Skeletal muscle satellite cell (primary cell): ENCODE data around the gene OR52I2.

Experiments used
- H3K27me3 ChIP-seq: 2 replicates; pipeline ENCODE4 v1.7.0; 2013; ENCODE audit warnings: low read length; ENCODE audit not compliant: control insufficient read depth, insufficient read depth
- H3K36me3 ChIP-seq: 2 replicates; pipeline ENCODE4 v1.7.0; 2013; ENCODE audit warnings: mild to moderate bottlenecking, control low read depth, low read length; ENCODE audit not compliant: insufficient read depth
- H3K4me1 ChIP-seq: 2 replicates; pipeline ENCODE4 v1.7.0; 2013; ENCODE audit warnings: low read length; ENCODE audit not compliant: control insufficient read depth, insufficient read depth
- H3K4me2 ChIP-seq: 2 replicates; pipeline ENCODE4 v1.7.0; 2013; ENCODE audit warnings: mild to moderate bottlenecking, low read length
- H3K4me3 ChIP-seq: 2 replicates; pipeline ENCODE4 v1.7.0; 2013; ENCODE audit warnings: low read length
- H3K9ac ChIP-seq: 2 replicates; pipeline ENCODE4 v1.7.0; 2013; ENCODE audit warnings: mild to moderate bottlenecking, low read depth, low read length, moderate library complexity
- H3K9me3 ChIP-seq: replicated peaks from 2 replicates; pipeline ENCODE4 v1.7.0; 2013; ENCODE audit warnings: mild to moderate bottlenecking, control low read depth, low read length

Gene OR52I2

DNA sequence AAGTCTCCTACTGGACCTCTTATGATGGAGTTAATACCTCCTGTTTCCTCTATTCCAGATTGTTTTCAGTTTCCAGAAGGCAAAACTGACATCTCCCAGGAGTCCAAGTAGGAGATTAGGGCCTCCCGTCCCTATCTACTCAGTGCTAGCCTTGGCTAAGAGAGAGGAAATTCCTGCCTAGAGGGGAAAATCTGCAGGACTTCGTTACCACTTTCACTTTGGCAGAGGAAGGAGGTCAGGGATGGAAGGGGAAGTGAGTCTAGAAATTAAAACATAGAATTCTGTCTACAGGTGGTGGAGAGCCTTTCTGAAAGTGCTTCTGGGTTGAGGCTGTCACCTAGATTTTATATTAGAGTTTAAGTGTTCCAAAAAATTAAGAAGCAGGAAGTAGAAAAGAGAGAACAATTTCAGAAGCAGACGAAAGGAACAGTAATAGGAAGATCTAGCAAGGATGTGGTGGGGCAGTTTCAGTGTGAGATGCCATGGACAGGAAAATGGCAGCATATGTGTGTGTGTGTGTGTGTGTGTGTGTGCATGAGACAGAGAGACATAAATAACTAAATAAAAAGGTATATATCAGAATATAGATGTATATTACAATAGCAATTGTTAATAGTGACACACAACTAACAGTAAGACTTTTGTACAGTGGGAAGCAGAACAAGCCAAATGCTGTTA, 28.9 kb downstream of the OR52I2 start:
- H3K4me3 ChIP-seq: peak overlapping the region; percentile 20
- peaks cover 14% of the 10 kb centered on the region for H3K4me1 ChIP-seq
- H3K27me3 ChIP-seq: peaks cover 7% of the 10 kb centered on the region
- no peaks in the 10 kb centered on the region for H3K36me3 ChIP-seq
- H3K4me2 ChIP-seq: peak overlapping the region; percentile 45
- no peaks in the 10 kb centered on the region for H3K9me3 ChIP-seq
- no peak overlapping the region for H3K9ac ChIP-seq

DNA sequence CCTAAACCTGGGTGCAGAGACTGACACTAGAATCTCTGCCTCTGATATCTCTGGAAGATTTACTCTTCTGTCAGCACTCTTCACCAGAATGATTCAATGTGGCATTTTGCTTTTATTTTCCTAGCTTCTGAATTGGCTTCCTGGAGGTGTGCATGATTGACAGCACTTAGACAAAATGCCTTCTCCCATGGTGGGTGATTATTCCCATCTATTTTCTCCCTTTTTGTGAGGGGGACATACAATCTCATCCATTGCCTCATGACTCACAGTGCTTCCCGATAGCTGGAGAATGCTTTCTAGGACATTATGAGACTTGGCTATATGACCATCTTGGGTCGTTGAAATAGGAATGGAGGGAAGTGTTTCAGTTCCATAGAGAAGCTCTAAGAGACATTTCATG, 30.4 kb downstream of the OR52I2 start:
- Histone ChIP-seq H3K9me3 (no peaks in the 10 kb centered on the region), H3K4me2 (no peak overlapping the region), H3K27me3 (peaks cover 7% of the 10 kb centered on the region), H3K4me3 (no peak overlapping the region), H3K36me3 (no peaks in the 10 kb centered on the region), H3K9ac (no peak overlapping the region), H3K4me1 (peaks cover 6% of the 10 kb centered on the region)

DNA sequence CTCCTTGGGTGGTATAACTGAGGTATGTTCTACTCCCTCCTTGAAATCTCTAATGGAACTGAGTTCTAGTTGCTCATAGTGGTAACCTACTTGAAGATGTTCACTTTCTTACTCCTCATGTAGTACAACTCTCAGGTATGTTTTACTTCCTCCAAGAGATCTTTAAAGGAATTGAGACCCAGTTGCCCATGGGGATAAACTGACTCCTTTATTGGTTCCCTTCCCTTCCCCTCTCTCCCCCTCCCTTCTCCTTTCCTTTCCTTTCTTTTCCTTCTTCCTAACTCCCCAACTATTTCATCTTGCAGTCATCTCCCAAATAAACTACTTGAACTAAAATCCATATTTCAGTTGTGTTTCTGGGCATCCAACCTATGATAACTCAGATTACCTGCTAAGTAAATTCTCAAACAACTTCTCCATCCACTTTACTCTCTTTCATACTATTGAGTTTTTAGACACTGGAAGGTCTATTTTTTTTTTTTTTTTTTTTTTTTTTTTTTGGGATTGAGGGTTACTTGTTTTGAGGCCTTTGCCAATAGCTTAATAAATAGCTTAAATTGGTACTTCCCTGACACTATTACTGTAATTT, 34.4 kb downstream of the OR52I2 start:
- no peak overlapping the region for H3K4me2 ChIP-seq
- no peaks in the 10 kb centered on the region for H3K4me1 ChIP-seq
- no peak overlapping the region for H3K9ac ChIP-seq
- H3K4me3 ChIP-seq: no peak overlapping the region
- H3K27me3 ChIP-seq: peaks cover 7% of the 10 kb centered on the region
- H3K36me3 ChIP-seq: no peaks in the 10 kb centered on the region
- H3K9me3 ChIP-seq: no peaks in the 10 kb centered on the region

DNA sequence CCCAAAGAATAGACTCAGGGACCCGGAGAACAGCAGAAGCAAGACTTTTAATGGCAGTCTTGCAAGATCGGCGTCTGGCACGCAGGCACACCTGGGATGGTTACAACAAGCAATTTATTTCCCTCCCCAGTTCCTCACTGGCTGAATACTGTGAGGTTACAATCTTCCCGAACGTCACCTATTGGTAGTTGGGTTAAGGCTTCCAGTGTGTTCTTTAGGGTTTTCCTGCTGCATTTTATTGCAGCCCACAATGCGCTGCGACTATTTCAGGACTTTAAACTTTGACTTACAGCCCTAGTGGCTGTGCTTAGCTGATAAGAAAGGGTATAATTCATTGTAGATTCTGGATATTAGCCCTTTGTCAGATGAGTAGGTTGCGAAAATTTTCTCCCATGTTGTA, 38.0 kb downstream of the OR52I2 start:
- H3K9ac ChIP-seq: no peak overlapping the region
- no peaks in the 10 kb centered on the region for H3K36me3 ChIP-seq
- H3K9me3 ChIP-seq: no peaks in the 10 kb centered on the region
- no peak overlapping the region for H3K4me2 ChIP-seq
- H3K4me1 ChIP-seq: no peaks in the 10 kb centered on the region
- H3K4me3 ChIP-seq: no peak overlapping the region
- peaks cover 7% of the 10 kb centered on the region for H3K27me3 ChIP-seq

DNA sequence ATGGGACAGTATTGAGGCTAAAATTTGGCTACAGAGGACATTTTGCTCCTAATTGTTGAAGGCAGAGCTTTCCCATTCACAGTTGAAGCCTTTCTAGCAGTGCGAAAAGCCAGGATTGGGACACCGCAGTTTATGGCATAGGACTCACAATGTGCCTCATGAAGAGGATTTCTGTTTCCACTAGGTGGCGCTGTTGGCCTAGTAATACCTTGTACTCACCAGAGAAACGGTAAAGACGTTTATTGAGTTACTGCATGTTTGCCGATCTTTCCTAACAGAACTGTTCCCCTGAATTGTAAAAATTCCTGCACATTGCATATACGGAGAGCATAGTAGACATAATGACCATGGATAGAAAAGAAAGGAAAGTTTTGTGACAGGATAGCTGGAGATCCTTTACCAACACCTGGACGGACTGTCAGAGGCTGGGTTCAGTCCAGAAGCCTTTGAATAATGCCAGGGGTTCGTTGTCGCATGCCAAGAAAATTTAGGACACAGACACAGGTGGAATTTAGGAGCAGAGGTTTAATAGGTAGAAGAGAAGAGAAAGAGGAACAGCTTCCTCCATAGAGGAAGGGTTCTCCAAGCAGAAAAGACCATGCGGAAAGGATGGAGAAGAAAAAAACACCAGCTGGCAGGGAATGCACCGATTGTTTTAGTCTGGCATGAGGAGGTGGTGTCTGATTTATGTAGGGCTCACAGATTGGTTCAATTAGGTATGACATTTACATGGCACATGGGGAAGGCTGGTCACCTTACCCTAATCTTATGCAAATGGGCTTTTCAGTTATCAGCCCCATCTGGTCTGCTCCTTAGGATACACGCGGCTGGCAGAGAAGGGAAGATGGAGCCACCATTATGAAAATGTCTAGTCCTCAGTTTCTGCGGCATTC, 44.9 kb downstream of the OR52I2 start:
- no peaks in the 10 kb centered on the region for H3K36me3 ChIP-seq
- H3K4me2 ChIP-seq: no peak overlapping the region
- H3K4me3 ChIP-seq: no peak overlapping the region
- no peaks in the 10 kb centered on the region for H3K9me3 ChIP-seq
- no peaks in the 10 kb centered on the region for H3K4me1 ChIP-seq
- H3K27me3 ChIP-seq: peaks cover 3% of the 10 kb centered on the region
- no peak overlapping the region for H3K9ac ChIP-seq

DNA sequence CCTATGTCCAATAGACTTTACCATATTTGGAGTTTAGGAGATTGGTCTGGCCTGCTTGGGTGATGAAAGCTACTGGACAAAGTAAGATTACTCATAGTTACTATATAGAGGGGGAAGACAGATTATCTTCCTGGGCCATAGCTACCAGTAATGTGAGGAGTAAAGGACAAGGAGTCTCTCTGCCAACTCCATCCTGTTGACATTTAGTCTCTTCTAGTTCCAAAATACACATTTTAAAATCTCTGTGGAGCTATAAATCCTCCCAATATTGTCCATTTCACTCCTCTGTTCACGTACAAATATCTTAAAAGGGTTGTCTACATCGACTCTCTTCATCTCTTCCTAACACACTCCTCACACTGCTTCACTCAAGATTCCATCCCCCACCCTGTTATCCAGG, 54.6 kb downstream of the OR52I2 start:
- H3K4me2 ChIP-seq: no peak overlapping the region
- peaks cover 26% of the 10 kb centered on the region for H3K27me3 ChIP-seq
- H3K4me1 ChIP-seq: peaks cover 2% of the 10 kb centered on the region
- H3K36me3 ChIP-seq: no peaks in the 10 kb centered on the region
- H3K9me3 ChIP-seq: no peaks in the 10 kb centered on the region
- H3K9ac ChIP-seq: no peak overlapping the region
- no peak overlapping the region for H3K4me3 ChIP-seq

DNA sequence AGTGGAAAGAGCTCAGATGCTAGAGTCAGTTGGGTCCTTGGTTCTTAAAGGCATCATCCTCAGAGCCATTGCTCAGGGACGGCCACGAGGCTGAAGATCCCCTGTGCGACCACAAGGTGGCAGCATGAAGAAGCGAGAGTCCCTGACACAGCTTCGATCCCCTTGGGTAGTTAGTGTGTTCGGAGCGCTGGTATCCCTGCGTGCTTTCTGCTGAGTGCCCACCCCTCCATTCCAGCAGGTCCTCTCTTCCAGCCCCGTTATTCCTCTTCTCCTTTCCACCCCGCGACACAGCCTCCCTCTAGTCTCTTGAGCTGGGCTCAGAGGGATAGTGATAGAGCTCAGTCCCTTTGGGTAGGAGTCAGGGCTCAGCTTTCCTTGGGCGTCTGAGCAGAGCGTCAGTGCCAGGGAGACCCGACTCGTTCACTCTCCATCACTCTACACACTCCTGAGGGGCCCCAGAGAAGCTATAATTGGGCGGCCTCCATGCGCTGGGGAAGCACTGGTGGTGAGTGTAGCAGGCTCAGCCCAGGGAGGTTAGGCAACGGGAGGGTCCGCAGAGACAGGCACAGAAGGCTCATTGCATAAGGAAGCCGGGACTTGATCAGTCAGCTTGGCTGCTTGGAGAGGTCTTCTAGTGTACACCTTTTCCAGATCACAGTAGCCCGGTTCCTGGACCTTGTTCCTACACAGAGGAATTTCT, 55.6 kb downstream of the OR52I2 start, which contains the start of gene OR51D1:
OR51D1 (plus strand) TSS at position 516 of the 700 bp plus-strand sequence. CDS start 2,314 bp downstream, outside the sequence.
- no peaks in the 10 kb centered on the region for H3K36me3 ChIP-seq
- peaks cover 26% of the 10 kb centered on the region for H3K27me3 ChIP-seq
- H3K4me2 ChIP-seq: peak within 1 kb of the TSS; percentile 74
- H3K9ac ChIP-seq: no peak within 1 kb of the TSS
- peaks cover 2% of the 10 kb centered on the region for H3K4me1 ChIP-seq
- no peaks in the 10 kb centered on the region for H3K9me3 ChIP-seq
- no peak within 1 kb of the TSS for H3K4me3 ChIP-seq

DNA sequence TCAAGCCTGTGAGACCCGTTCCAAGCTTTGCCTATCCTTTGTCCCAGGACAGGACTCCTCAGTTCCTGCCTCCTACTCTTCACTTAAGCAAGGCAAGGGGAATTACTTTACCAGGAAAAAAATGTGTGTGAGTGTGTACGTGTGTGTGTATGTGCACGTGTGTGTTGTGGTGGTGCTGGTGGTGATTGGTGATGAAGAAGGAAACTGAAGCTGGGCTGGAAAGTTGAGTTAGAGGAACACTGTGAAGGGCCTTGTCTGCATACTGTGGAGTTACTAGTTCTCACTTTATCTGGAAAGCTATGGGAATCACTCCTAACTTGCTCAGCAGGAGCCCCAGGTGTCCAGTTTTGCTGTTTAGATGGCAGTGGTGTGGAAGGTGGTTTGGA, 56.1 kb downstream of the OR52I2 start:
- Histone ChIP-seq H3K9me3 (no peaks in the 10 kb centered on the region), H3K4me1 (peaks cover 2% of the 10 kb centered on the region), H3K27me3 (peaks cover 26% of the 10 kb centered on the region), H3K36me3 (no peaks in the 10 kb centered on the region), H3K4me2 (no peak overlapping the region), H3K4me3 (no peak overlapping the region), H3K9ac (no peak overlapping the region)

DNA sequence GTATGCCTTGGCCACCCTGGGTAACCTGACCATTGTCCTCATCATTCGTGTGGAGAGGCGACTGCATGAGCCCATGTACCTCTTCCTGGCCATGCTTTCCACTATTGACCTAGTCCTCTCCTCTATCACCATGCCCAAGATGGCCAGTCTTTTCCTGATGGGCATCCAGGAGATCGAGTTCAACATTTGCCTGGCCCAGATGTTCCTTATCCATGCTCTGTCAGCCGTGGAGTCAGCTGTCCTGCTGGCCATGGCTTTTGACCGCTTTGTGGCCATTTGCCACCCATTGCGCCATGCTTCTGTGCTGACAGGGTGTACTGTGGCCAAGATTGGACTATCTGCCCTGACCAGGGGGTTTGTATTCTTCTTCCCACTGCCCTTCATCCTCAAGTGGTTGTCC, 58.4 kb downstream of the OR52I2 start:
- peaks cover 2% of the 10 kb centered on the region for H3K4me1 ChIP-seq
- H3K4me3 ChIP-seq: no peak overlapping the region
- H3K9me3 ChIP-seq: no peaks in the 10 kb centered on the region
- H3K27me3 ChIP-seq: peaks cover 32% of the 10 kb centered on the region
- H3K9ac ChIP-seq: no peak overlapping the region
- H3K36me3 ChIP-seq: no peaks in the 10 kb centered on the region
- H3K4me2 ChIP-seq: no peak overlapping the region

DNA sequence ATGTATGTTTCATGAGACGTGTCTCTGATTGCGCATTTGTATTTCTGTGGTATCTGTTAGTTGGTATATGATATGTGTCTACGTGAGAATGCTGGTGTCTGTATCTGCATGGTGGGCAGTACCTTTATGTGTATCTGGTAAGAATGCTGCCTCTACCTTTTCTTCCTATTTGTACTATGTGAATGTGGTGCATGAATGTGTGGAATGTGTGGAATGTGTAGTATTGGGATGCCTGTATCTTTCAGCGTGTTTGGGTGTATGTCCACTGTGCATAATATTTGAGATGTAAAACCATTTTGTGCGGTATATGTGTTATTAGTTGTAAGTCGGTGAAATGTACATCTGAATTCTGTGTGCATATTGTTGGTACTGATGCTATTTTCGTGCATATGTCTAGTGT, 60.0 kb downstream of the OR52I2 start:
- Histone ChIP-seq H3K4me3 (no peak overlapping the region), H3K4me1 (peaks cover 2% of the 10 kb centered on the region), H3K9me3 (no peaks in the 10 kb centered on the region), H3K9ac (no peak overlapping the region), H3K4me2 (no peak overlapping the region), H3K27me3 (peaks cover 24% of the 10 kb centered on the region), H3K36me3 (no peaks in the 10 kb centered on the region)

DNA sequence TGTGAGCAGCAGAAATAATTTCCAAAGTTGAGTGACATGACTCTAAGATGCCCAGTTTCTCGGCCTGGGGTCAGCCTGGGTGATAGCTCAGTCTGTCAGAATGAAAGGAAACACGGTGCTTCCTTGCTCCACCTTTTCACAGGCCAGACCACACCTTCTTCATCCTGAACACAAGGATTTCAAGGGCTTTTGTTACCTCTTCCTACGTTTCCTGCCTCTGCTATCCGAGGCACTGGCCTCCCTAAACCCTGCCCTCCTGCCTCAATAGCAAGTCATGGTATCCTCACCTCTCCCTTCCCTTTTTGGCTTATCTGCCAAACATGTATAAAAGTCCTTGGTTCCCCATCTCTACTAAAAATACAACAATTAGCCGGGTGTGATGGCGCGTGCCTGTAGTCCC, 60.5 kb downstream of the OR52I2 start:
- Histone ChIP-seq H3K4me2 (no peak overlapping the region), H3K9me3 (no peaks in the 10 kb centered on the region), H3K36me3 (no peaks in the 10 kb centered on the region), H3K4me3 (no peak overlapping the region), H3K4me1 (peaks cover 1% of the 10 kb centered on the region), H3K27me3 (peaks cover 23% of the 10 kb centered on the region), H3K9ac (no peak overlapping the region)
